Sigmoid colon (tissue), 7 donors: Measurements from ENCODE around the gene P2RX3. TPM values are rescaled to one million over a fixed set of nuclear protein-coding genes. Genes with fewer than 3 reads are reported as not detected.

Experiments
- DNase-seq: peaks from one replicate; pipeline ENCODE4 v3.0.0-alpha.2; 2019
- H3K27ac ChIP-seq, 4 donors: fragments of 200-600 bp; sonication (generic); one replicate each; pipeline ENCODE4 v1.5.1; 2016 to 2019; ENCODE audit warnings: mild to moderate bottlenecking in 1 of 4
- H3K27me3 ChIP-seq, 3 donors: fragments of 200-600 bp; sonication (generic); one replicate each; pipeline ENCODE4 v1.5.1; 2019; ENCODE audit warnings: mild to moderate bottlenecking in 1 of 3
- H3K36me3 ChIP-seq, 4 donors: fragments of 200-600 bp; sonication (generic); one replicate each; pipeline ENCODE4 v1.5.1; 2016 to 2019
- H3K4me1 ChIP-seq, 4 donors: fragments of 200-600 bp; sonication (generic); one replicate each; pipeline ENCODE4 v1.5.1; 2017 to 2019
- H3K4me3 ChIP-seq, 4 donors: fragments of 200-600 bp; sonication (generic); one replicate each; pipeline ENCODE4 v1.5.1; 2017 to 2019; ENCODE audit warnings: mild to moderate bottlenecking in 2 of 4, moderate library complexity in 1 of 4
- H3K9me3 ChIP-seq, 4 donors: fragments of 200-600 bp in 3 of 4; sonication (generic) in 3 of 4; one replicate each; pipeline versions ENCODE4 v1.5.1 to v1.6.1; 2013 to 2019
- CTCF ChIP-seq, 4 experiments: fragments of 450-650 bp in 3 of 4; fragments of 200-600 bp in 1 of 4; IDR thresholded peaks; one replicate each; pipeline ENCODE4 v1.5.1; 2016 to 2019; ENCODE audit warnings: antibody characterized with exemption in 4 of 4, mild to moderate bottlenecking in 3 of 4, moderate library complexity in 2 of 4
- EP300 ChIP-seq, 4 donors: sonication (generic); formaldehyde crosslinking; IDR thresholded peaks; one replicate each; pipeline ENCODE4 v1.6.1; 2017; ENCODE audit warnings: antibody characterized with exemption in 4 of 4
- POLR2A ChIP-seq, 2 donors: fragments of 450-650 bp; IDR thresholded peaks; one replicate each; pipeline ENCODE4 v1.6.1; 2016; ENCODE audit warnings: antibody characterized with exemption in 2 of 2, mild to moderate bottlenecking in 2 of 2, moderate library complexity in 2 of 2
- POLR2AphosphoS5 ChIP-seq, 4 donors: sonication (generic); formaldehyde crosslinking; IDR thresholded peaks; one replicate each; pipeline ENCODE4 v1.6.1; 2017; ENCODE audit warnings: antibody characterized with exemption in 4 of 4
- WGBS, 2 donors: extraction: QIAGEN DNeasy Blood & Tissue Kit; methylation state at CpG; one replicate each; pipeline ENCODE4 v1.1.7; 2013; 5-methylcytosine and 5-hydroxymethylcytosine counted together
- intact Hi-C: fragments of 100-400 bp; cut with DNase I; formaldehyde crosslinking; loops from one replicate; pipeline ENCODE4 v1.15.1; 2023
- polyA plus RNA-seq, 3 donors: library from polyadenylated mRNA; stranded (reverse); fragments of 200-250 nt; gene quantifications; one replicate each; pipeline ENCODE4 v1.2.3, GENCODE V29; 2013
- total RNA-seq, 4 donors: library from RNA; depleted of rRNA; stranded (reverse); fragments of >200 nt; gene quantifications; one replicate each; pipeline ENCODE4 v1.1.0, GENCODE V29; 2016
- donor health status: healthy with polysubstance abuse.
- donor health status: Bipolar disorder and iron deficiency.
- donor health status: healthy.

The P2RX3 gene
- total and polyA plus RNA-seq, 7 donors = 0.07 to 0.36 TPM; not detected in 5

- H3K36me3 ChIP-seq = no peaks in the 10 kb centered on the region
- DNase-seq = no peak
- peaks cover 0 to 4% (median 0%) of the 10 kb centered on the region in 4 donors for H3K4me1 ChIP-seq
- no peaks in the 10 kb centered on the region for H3K9me3 ChIP-seq
- intact Hi-C loops = loop anchor here (10.0 kb wide), 1 partner anchor 511 kb away; no protein-coding TSS in a partner anchor
- TF ChIP-seq EP300 (IDR thresholded peaks at IDR 0.05) = no peak
- no peak for TF ChIP-seq POLR2A (IDR thresholded peaks at IDR 0.05)
- TF ChIP-seq POLR2AphosphoS5 (IDR thresholded peaks at IDR 0.05) = no peak
- TF ChIP-seq CTCF (IDR thresholded peaks at IDR 0.05) = no peak
- H3K27ac ChIP-seq = no peak overlapping the region
- WGBS, 2 donors = 49 to 73% methylated on average over 9 of the region's 9 CpGs
- H3K4me3 ChIP-seq = no peak overlapping the region
- H3K27me3 ChIP-seq = no peaks in the 10 kb centered on the region
These were observed 18.1 kb downstream of the P2RX3 start for GRCh38 chr11:57356268-57356667.

- Histone ChIP-seq H3K27me3 (no peaks in the 10 kb centered on the region), H3K27ac (peak overlapping the region in 1 of 4 donors; percentile 8), H3K36me3 (no peaks in the 10 kb centered on the region), H3K9me3 (no peaks in the 10 kb centered on the region), H3K4me3 (no peak overlapping the region), H3K4me1 (peaks cover 0 to 4% (median 0%) of the 10 kb centered on the region in 4 donors)
- intact Hi-C loops = loop anchor here (10.0 kb wide), 1 partner anchor 513 kb away; no protein-coding TSS in a partner anchor
- DNase-seq = no peak
- WGBS, 2 donors = 86 to 88% methylated on average over 3 of the region's 3 CpGs
- TF ChIP-seq POLR2A (IDR thresholded peaks at IDR 0.05) (no peak), POLR2AphosphoS5 (IDR thresholded peaks at IDR 0.05) (no peak), CTCF (IDR thresholded peaks at IDR 0.05) (no peak), EP300 (IDR thresholded peaks at IDR 0.05) (no peak)
These were observed 19.2 kb downstream of the P2RX3 start for GRCh38 chr11:57357310-57357709.

GRCh38 chr11:57357856-57358255 is 19.7 kb downstream of the P2RX3 start:
- H3K4me1 ChIP-seq = peaks cover 0 to 4% (median 0%) of the 10 kb centered on the region in 4 donors
- no peaks in the 10 kb centered on the region for H3K36me3 ChIP-seq
- intact Hi-C loops = loop anchor here (10.0 kb wide), 1 partner anchor 513 kb away; no protein-coding TSS in a partner anchor
- H3K27ac ChIP-seq = peak overlapping the region in 1 of 4 donors; percentile 8
- TF ChIP-seq POLR2A (IDR thresholded peaks at IDR 0.05) (no peak), EP300 (IDR thresholded peaks at IDR 0.05) (no peak), POLR2AphosphoS5 (IDR thresholded peaks at IDR 0.05) (no peak), CTCF (IDR thresholded peaks at IDR 0.05) (no peak)
- 52 to 60% methylated on average over 6 of the region's 6 CpGs for WGBS, 2 donors
- H3K9me3 ChIP-seq = no peaks in the 10 kb centered on the region
- DNase-seq = no peak
- H3K4me3 ChIP-seq = no peak overlapping the region
- H3K27me3 ChIP-seq = no peaks in the 10 kb centered on the region

GRCh38 chr11:57358543-57358961 is 20.4 kb downstream of the P2RX3 start:
- 30 to 63% methylated on average over 9 of the region's 9 CpGs for WGBS, 2 donors
- no peak for DNase-seq
- H3K4me3 ChIP-seq = no peak overlapping the region
- H3K27ac ChIP-seq = no peak overlapping the region
- H3K36me3 ChIP-seq = no peaks in the 10 kb centered on the region
- no peaks in the 10 kb centered on the region for H3K9me3 ChIP-seq
- H3K27me3 ChIP-seq = no peaks in the 10 kb centered on the region
- H3K4me1 ChIP-seq = peaks cover 0 to 4% (median 0%) of the 10 kb centered on the region in 4 donors
- no peak for TF ChIP-seq POLR2AphosphoS5 (IDR thresholded peaks at IDR 0.05)
- TF ChIP-seq EP300 (IDR thresholded peaks at IDR 0.05) = no peak
- TF ChIP-seq CTCF (IDR thresholded peaks at IDR 0.05) = no peak
- intact Hi-C loops = loop anchor here (10.0 kb wide), 1 partner anchor 514 kb away; no protein-coding TSS in a partner anchor

- no peak for TF ChIP-seq POLR2A (IDR thresholded peaks at IDR 0.05)
- TF ChIP-seq CTCF (IDR thresholded peaks at IDR 0.05) = no peak
- TF ChIP-seq POLR2AphosphoS5 (IDR thresholded peaks at IDR 0.05) = no peak
- TF ChIP-seq EP300 (IDR thresholded peaks at IDR 0.05) = no peak
- Histone ChIP-seq H3K27ac (no peak overlapping the region), H3K36me3 (no peaks in the 10 kb centered on the region), H3K4me1 (peaks cover 0 to 4% (median 0%) of the 10 kb centered on the region in 4 donors), H3K4me3 (no peak overlapping the region), H3K9me3 (no peaks in the 10 kb centered on the region), H3K27me3 (no peaks in the 10 kb centered on the region)
- 78 to 86% methylated on average over 9 of the region's 9 CpGs for WGBS, 2 donors
- intact Hi-C loops = loop anchor here (10.0 kb wide), 1 partner anchor 514 kb away; no protein-coding TSS in a partner anchor
- no peak for DNase-seq
These were observed 20.8 kb downstream of the P2RX3 start for GRCh38 chr11:57358991-57359390.
